ENCODE results near the gene SLC2A1.

- TF ChIP-seq EP300 (IDR thresholded peaks at IDR 0.05) (no peak), CTCF (IDR thresholded peaks at IDR 0.05) (no peak), POLR2A (IDR thresholded peaks at IDR 0.05) (no peak)
Observed at GRCh38 chr1:42915456-42915855, 43.2 kb downstream of the SLC2A1 start.

Data from tibial nerve (tissue), 4 donors.